ENCODE measurements around the gene LARGE1.

The LARGE1 gene

DNA sequence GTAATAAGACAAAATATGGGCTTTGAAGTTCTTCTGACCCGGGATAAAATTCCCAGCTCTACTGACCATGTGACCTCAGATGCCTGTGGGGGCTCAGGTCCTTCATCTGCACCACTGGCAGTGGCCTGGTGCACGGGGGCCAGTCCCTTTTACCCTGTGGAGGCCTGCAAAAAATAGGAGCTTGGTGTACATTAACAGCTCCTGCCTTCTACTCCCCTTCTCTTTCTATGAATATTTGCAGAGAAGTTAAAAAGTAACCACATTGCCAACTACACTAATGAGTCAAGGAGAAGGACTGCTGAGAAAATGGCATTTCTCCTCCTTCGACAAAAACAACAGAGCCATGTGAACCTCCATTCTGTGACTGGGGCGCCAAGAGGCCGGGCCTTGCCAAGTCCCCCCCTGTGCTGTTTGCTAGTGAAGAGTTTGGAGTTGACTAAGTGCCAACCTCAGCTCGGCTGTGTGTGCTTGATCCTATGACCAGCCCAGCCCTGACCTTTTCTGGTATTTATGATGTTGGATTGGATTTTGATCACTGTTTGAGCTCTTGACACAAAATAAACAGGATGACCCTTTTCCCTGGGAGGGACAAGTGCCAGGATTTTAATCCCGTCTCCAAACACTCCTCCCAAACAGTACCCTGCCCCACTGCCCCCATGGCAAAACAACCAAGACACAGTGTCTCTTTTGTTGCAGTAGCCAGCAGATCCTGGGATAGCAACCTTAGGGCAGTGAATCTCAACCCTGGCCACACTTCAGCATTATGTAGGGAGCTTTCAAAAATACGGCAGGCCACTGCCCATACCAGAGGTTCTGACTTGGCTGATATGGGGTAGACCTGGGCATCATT, 380.1 kb downstream of the LARGE1 start:
- no peak for DNase-seq

DNA sequence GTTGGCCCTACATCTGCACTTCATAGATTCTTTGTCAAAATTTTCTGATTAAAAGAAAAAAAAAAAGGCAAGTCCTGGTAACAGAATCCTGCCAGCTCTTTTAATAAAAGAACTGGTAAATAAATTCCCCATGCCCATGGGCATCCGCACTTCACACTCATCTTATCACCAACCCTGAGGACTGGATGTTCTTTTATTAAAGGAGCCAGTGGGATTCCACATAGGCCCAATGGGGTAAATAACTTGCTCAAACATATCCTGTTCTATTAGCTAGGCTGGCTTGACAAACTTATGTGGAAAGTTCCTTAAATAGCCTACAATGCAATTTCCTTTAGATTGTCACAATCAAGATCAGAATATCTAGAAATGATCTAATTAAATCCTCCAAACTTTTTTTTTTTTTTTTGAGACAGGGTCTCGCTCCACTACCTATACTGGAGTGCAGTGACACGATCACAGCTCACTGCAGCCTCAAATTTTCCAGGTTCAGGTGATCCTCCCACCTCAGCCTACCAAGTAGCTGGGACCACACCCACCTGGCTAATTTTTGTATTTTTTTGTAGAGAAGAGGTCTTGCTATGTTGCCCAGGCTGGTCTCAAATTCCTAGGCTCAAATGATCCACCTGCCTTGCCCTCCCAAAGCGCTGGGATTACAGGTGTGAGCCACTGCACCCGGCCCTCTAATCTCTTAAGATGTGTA, 380.9 kb downstream of the LARGE1 start:
- no peak for DNase-seq

DNA sequence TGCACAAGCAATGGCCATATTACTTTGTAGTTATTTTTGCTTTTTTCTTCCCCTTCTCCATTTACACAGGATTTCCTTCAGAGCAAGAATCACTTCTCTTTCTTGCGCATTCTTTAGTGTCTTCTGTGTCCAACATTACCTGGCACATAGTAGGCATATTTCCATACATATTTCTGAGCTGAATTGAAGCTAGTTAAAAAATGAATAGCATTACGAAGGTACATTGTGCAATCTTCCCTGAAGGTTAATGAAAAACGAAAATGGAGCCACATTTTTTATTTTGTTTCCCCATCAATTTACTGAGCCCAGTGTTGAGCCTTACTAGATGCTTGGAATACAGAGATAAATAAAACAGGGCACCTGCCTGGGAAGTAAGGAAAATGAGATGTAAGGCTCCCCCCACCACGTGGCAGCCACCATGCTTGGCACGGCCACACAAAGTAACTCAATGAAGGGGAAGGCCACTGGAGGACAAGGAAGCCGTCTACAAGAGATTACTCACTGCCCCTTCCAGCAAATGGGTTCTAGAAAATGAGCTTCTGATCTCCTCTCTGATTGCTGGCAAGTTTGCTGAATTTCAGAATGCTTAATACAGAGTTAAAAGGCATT, 381.9 kb downstream of the LARGE1 start:
- DNase-seq, result no peak

DNA sequence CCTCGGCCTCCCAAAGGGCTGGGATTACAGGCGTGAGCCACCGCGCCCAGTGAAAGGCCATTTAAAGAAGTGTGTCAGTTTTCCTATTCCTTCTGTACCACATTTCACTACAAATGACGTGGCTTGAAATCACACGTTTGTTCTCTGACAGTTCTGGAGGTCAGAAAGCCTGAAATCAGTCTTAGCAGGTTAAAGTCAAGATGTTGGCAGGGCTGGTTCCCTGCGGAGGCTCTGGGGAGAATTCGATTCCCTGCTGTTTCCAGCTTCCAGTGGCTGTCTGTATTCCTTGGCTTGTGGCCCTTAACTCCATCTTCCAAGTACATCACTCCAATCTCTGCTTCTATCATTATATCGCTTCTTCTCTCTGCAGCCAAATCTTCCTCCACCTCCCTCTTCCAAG, 383.2 kb downstream of the LARGE1 start:
- DNase-seq, result no peak

DNA sequence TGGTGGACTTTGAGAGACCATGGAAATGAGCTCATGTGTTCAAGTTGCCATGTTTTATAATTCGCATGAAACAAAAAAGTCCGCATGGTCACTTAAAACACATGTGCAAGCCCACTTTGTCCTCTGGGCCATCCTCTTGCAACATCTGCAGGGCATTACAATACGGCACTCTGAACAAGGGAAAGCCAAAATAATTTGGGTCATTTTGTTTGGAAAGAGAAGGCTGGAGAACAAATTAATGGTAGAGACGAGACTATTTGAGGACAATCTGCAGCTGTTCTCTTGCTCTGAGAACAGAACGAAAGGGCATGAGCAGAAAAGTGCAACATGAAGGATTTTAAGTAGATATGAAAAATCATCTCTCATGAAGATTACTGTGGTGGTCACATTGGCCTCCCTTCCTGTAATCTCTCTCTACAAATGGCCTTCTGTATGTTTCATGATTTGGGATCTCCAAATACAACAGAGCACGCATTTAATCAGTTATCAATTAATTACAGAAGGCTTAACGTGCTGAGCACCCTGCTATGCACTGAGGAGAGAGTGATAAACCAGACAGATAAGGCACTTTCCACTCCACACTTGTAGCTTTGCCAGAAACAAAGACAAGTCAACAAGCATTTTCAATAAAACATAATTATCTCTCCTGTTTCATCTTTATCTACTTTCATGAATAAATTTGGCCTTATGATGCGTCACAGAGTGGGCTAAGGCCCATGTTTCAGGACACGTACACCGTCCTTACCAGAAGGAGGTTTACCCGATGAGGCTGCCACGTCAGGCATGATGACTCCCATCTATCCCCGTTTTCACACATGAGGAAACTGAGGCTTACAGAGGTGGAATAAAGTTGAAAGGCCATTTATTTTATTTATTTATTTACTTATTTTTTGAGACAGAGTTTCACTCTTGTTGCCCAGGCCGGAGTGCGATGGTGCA, 384.1 kb downstream of the LARGE1 start:
- no peak for DNase-seq

DNA sequence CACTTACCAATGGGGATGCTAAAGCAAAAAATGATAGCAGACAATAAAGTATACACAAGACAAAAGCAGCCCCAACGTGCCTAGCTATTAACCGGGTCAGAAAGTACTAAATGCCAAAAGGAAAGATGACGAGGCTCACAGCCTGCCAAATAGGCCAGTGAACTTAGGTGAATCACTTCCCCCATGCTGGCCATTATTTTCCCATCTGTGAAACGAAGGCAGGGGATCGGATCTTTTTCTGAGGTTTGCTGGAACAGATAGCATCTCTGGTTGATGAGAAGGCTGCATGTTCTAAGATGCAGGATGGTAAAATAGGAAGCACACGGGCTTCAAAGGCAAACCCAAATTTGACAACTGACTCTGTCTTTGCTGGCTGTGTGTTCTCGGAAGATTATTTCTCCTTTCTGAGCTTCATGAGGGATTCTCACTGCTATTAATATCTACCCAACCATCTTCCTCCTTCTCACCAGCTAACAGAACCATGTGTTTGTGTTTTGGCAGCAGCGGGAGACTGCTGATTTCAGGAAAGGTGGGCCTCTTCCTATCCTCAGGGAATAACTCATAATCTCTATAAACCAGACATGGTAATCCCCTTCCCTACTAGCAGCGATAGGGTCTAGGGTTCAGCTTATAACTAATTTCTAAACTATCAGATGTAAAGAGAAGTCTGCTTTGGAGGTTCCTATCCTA, 390.7 kb downstream of the LARGE1 start:
- DNase-seq, result no peak

DNA sequence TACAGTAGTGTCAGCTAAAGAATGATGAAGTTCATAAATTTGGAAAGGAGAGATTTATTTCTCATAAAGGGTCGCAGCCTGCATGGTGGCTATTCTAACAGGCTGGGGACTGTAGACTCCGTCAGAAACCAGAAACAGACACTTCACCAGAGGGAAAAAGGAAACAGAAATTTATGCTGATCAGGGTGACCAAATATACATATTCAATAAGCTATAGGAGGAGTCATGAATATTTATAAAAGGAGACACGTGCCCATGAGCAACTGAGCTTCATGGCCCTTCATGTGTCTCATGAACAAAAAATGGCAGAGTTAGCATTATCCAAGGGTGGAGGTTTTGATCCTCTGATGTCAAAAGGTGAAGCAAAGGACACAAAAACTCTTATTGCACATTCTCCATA, 392.1 kb downstream of the LARGE1 start:
- DNase-seq, result no peak

DNA sequence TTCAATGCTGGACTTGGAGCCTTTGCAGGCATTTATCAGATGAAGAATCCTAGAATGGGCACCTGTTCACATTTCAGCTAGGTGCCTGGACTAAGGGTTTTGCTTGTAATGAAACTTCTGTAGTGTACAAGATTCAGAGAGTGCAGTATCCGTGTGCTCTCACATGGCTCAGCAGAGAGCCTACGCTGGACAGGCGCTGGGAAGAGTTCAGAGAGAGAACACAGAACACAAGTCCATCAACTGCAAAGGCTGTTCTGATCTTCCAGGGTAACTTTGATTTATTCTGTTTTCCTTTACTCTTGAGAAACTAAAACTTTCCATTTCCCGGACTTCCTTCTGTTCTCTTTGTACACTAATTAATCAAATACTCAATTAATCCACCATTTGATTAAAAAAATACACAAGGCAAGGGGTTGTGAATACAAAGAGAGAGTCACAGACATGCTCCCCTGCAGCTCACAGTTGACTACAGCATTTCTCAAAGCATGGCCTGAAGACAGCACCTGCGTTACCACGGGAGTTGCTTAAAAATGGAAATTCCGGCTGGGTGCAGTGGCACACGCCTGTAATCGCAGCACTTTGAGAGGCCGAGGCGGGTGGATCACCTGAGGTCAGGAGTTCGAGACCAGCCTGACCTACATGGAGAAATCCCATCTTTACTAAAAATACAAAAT, 393.7 kb downstream of the LARGE1 start:
- no peak for DNase-seq

DNA sequence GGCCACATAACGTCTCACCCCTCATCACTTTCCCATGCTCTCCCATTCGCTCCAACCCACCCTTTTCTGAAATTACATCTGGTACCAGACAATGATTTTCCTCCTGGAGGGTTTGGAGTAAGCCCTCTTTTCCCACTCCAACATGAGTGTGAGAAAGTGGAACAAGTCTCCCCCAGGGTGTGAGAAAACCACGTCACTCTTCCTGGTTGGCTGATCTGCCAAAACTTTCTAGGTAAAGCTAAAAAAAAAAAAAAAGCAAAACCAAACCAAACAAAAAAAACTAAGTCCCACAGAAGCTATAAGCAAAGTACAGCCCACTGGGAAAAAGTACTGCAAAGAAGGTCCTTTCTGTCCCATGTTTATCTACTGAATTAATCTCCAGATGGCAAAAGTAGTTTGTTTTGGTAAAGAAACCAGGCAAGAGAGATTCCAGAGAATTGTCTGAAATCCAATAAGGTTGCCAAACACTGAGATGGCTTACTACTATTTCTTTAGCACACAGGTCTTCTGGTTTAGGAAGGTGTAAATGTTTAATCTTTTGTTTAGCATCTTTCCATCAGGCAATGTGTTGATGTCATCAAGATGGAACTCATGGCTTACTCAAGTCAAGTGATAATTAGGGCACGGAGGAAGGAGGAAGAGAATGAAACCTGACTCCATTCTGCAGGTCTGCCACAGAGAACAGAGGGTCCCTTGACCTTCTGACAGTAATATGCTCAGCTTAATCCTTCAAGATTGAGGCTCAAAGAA, 395.6 kb downstream of the LARGE1 start:
- no peak for DNase-seq

DNA sequence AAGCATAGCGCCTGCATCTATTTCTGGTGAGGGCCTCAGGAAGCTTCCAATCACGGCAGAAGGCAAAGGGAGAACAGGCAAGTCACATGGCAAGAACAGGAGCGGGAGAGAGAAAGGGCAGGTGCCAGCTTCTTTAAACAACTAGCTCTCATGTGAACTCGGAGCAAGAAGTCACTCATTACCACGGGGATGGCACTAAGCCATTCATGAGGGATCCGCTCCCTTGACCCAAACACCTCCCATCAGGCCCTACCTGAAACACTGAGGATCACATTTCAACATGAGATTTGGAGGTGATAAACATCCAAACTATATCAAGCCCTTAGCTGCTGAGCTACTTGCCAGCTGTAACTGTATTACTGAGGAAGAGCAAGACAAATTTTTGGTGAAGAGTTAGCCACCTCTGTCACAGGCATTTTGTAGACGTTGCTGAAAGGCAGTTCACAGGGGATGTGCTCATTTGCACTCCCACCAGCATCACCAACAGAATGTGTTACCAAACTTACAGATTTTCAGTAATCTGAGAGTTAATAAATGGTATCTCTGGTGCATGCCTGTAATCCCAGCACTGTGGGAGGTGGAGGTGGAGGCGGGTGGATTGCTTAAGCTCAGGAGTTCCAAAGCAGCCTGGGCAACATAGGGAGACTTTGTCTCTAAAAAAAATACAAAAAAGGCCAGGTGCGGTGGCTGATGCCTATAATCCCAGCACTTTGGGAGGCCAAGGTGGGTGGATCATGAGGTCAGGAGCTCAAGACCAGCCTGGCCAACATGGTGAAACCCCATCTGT, 398.2 kb downstream of the LARGE1 start:
- no peak for DNase-seq

DNA sequence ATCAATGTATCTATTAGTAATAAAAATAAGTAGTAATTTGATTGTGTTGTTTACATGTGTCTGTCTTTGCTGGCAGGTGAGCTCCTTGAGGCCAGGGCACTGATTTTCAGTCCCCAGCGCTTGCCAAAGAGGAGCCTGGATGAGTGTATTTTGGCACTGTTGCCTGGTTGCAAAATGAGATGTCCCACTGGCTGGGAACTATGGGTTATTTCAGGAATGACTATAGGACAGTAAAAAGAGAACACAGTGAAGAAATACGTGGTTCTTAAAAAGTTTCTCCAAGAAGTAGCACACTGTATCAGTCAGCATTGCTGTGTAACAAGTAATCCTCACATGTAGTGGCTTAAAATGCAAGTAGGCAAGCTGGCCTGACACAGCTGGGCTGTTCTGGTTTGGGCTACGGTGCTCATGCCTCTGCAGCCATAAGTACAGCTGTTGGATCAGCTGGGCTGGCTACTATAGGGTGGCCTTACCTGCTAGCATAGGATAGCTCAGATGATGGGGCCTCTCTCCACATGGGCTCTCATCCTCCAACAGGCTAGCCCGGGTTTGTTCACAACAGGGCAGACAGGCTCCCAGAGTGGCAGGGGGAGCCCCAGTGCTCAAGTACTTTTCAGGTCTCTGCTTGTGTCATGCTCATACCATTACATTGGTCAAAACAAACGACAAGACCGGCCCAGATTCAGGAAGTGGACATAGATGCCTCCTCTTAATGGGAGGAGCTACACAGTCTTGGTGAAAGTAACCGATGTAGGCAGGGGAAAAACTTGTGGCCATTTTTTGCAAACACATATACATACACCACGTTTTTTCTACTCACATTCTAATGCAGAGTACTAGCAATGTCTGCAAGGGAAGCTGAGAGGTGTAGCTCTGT, 399.1 kb downstream of the LARGE1 start:
- no peak for DNase-seq

DNA sequence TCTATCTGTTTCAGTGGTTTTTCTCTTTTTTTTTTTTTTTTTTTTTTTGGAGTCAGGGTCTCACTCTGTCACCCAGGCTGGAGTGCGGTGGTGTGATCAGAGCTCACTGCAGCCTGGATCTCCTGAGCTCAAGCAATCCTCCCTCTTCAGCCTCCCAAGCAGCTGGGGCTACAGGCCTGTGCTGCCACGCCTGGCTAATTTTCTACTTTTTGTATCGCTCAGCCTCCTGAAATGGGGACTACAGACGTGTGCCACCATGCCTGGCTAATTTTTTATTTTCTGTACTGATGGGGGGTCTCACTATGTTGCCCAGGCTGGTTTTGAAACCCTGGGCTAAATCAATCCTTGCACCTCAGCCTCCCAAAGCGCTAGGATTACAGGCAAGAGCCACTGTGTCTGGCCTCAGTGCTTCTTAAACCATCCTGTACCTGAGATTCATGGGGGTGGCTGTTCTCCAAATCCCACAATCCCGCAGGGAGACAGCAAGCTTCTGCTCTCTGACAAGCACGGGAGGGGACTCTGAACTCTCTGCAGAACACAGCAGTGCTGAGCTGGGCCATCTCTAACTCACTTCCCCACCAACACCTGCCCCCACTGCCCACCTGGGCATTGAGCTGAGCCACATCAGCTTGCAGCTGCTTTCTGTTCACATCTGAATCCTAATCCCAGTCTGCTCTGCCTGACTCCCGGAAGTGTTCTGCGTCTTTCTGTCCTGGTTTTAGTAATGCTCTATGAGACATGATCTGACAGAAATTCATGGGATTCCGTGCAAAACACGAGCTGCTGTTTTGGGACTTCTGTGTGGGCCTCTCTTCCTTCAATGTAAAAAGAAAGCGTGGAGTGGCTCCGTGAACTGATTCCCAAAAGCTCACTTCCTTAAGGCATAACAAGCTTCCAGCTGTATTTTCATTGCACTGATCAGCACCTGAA, 400.0 kb downstream of the LARGE1 start:
- no peak for DNase-seq

DNA sequence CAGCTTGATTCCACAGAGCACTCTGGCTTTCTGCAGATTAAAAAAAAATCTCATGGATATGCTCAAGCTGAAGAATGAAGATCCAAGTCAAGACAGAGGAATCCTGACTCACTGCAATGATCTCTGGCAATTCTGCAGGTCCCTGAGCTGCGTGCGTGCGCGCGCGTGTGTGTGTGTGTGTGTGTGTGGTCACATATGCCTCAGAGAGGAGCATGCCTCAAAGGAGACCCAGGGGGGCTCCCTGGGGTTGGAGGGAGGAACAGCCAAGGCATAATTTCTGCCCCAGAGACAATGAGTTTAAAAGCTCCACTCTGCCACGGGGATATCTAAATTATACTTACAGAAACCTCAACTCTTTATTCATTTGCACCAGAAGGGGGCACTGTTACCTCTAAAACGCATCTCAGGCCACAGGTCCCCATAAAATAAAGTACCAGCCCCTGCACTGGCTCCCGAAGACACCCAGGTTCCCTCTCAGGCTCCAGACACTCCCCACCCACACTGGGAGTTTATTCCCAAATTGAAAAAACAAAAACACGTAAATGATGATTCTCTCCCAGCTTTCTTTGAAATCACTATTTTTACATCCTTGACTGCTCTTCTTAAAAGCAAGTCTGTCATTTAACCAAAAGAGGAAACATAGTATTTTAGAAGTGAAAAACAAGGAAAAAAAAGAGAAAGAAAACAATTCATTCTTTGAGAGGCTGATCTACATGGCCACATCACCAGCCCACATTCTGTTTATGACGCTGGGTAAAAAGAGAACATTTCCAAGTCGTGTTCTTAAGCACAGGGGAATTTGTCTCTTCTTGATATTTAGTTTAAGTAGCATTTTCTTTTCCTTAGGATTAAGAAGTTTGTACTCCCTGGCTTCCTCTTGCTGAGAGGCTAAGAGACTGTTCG, 401.0 kb downstream of the LARGE1 start:
- no peak for DNase-seq

DNA sequence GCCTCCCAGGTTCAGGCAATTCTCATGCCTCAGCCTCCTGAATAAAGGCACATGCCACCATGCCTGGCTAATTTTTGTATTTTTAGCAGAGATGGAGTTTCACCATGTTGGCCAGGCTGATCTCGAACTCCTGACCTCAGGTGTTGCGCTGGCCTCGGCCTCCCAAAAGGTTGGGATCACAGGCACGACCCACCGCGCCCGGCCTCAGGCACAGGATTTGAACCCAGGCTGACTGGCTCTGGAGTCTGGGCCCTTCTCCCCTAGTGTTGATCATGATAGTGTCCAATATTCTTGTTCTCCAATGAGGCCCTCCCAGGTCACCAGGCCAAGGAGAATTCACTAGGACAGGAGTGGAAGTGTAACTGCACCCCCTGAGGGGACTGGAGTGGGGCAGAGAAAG, 401.9 kb downstream of the LARGE1 start:
- no peak for DNase-seq

DNA sequence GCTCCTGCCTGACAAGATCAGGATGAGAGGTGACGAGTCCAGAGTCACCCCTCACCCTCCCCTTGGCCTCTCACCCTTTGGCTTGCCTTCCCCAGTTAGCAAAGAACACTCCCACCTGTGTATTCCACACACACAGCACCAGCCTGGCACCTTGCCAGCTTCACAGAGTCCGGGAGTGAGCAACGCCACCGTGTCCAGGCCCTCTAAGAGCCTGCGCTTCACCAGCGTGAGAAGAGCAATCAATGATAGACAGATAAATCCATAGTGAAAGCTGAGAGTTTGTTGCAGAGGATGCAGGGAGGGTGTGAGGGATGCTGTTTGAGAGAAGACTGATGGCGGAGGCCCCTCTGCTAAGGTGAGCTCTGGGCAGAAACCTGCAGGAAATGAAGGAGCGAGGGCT, 404.5 kb downstream of the LARGE1 start:
- no peak for DNase-seq
